Thymus (tissue), 11 donors: Measurements from ENCODE around the gene PROB1. TPM values are rescaled to one million over a fixed set of nuclear protein-coding genes. Genes with fewer than 3 reads are reported as not detected.

Experiments
- DNase-seq, 9 donors: peaks; one replicate each; pipeline ENCODE4 v3.0.0-alpha.2; 2013; ENCODE audit warnings: low spot score in 9 of 9, low read depth in 6 of 9, missing footprints in 1 of 9
- H3K27ac ChIP-seq, 2 donors: one replicate each; pipeline ENCODE4 v1.5.1; 2013; ENCODE audit warnings: control low read depth in 1 of 2, low read depth in 1 of 2, low read length in 1 of 2, mild to moderate bottlenecking in 1 of 2, moderate library complexity in 1 of 2
- H3K27me3 ChIP-seq, 2 donors: one replicate each; pipeline ENCODE4 v1.5.1; 2013; ENCODE audit warnings: low read length in 1 of 2; ENCODE audit not compliant: control insufficient read depth in 2 of 2, insufficient read depth in 1 of 2
- H3K36me3 ChIP-seq, 2 donors: one replicate each; pipeline ENCODE4 v1.5.1; 2013; ENCODE audit warnings: low read length in 1 of 2, mild to moderate bottlenecking in 1 of 2, moderate library complexity in 1 of 2; ENCODE audit not compliant: control insufficient read depth in 2 of 2, insufficient read depth in 2 of 2
- H3K4me1 ChIP-seq, 2 donors: one replicate each; pipeline ENCODE4 v1.5.1; 2013; ENCODE audit warnings: low read length in 2 of 2; ENCODE audit not compliant: control insufficient read depth in 2 of 2, insufficient read depth in 2 of 2
- H3K4me3 ChIP-seq, 2 donors: one replicate each; pipeline ENCODE4 v1.5.1; 2013; ENCODE audit warnings: low read length in 2 of 2, control low read depth in 1 of 2, mild to moderate bottlenecking in 1 of 2
- H3K9me3 ChIP-seq, 2 donors: one replicate each; pipeline ENCODE4 v1.5.1; 2013; ENCODE audit warnings: low read length in 1 of 2, mild to moderate bottlenecking in 1 of 2; ENCODE audit not compliant: control insufficient read depth in 2 of 2, insufficient read depth in 1 of 2
- WGBS: extraction: QIAGEN DNeasy Blood & Tissue Kit; methylation state at CpG from one replicate; pipeline ENCODE4 v1.1.7; 2013; 5-methylcytosine and 5-hydroxymethylcytosine counted together
- polyA plus RNA-seq: library from polyadenylated mRNA; stranded (reverse); fragments of 200-250 nt; gene quantifications from one replicate; pipeline ENCODE4 v1.2.3, GENCODE V29; 2013
- total RNA-seq: library from RNA; stranded (reverse); fragments of 120-200 nt; gene quantifications from one replicate; pipeline ENCODE4 v1.2.4, GENCODE V29; 2013
- donor health status: healthy.

The PROB1 gene
- total and polyA plus RNA-seq, 2 donors: 0.76 to 1.0 TPM

DNA sequence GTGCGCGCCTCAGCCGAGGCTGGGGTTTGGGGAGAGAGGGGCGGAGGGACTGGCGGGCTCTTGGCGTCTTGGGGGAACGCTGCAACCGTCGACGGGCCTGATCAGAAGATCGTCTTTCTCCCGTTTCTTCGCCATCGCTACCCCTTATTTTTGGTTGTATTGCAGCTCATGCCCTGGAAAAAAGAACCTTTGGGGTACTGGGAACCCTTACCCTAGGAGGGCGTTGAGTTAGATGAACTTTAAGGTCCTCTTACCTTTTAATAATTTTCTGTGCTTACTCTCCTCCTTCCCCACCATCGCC is 52.5 kb downstream of the PROB1 start:
- peaks cover 7 to 14% of the 10 kb centered on the region in 2 donors for H3K36me3 ChIP-seq
- H3K9me3 ChIP-seq: no peaks in the 10 kb centered on the region
- DNase-seq: no peak
- H3K27me3 ChIP-seq: no peaks in the 10 kb centered on the region
- H3K4me3 ChIP-seq: peak overlapping the region; percentile 72 to 85
- peaks cover 8 to 19% of the 10 kb centered on the region in 2 donors for H3K4me1 ChIP-seq
- peak overlapping the region; percentile 96 to 99 for H3K27ac ChIP-seq
- under 1% methylated on average over 16 of the region's 16 CpGs for WGBS

DNA sequence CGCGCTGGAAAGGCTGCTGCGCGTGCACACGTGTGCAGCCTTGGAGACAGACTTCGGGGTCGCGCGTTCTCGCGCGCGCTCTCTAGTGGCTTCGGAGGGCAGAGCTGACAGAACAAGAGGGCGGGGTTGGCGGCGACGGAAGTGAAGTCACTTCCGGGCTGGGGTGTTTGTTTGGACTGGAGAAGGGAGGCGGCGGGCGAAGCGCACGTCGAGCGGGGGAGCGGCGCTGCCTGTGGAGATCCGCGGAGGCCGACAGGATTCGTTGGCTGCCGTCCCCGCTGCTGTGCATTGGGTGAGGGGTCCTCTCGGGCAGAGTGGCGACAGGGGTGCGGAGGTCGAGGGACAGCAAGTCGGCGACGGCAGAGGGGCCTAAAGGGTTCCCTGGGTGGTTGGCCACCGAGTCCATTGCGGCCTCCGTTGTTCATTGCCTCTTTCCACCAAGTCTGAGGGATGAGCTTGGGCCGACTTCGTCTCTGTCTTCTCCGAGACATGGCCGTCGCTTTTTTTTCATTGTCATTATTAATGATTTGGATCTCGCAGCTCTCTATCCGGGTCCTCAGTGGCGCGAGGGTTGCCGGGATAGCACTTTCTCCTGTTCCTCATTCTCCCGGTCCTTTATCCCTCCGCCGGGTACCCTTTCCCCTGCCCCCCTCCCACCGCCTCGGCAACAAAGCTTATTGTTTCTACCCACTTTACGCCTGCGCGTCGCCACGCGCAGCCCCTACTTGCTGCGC is 53.0 kb downstream of the PROB1 start, which contains the start of gene PAIP2:
TSS of gene PAIP2 (plus strand) at position 166 of the 734 bp plus-strand sequence. CDS start 21,931 bp downstream, outside the sequence.
- Histone ChIP-seq H3K36me3 (peaks cover 6 to 13% of the 10 kb centered on the region in 2 donors), H3K27ac (peak within 1 kb of the TSS; percentile 96 to 99), H3K9me3 (no peaks in the 10 kb centered on the region), H3K4me3 (peak within 1 kb of the TSS; percentile 72 to 85), H3K4me1 (peaks cover 8 to 19% of the 10 kb centered on the region in 2 donors), H3K27me3 (no peaks in the 10 kb centered on the region)
- peak; percentile 93 to 100 (median 99) for DNase-seq
- WGBS: under 1% methylated on average over 66 of the region's 66 CpGs

DNA sequence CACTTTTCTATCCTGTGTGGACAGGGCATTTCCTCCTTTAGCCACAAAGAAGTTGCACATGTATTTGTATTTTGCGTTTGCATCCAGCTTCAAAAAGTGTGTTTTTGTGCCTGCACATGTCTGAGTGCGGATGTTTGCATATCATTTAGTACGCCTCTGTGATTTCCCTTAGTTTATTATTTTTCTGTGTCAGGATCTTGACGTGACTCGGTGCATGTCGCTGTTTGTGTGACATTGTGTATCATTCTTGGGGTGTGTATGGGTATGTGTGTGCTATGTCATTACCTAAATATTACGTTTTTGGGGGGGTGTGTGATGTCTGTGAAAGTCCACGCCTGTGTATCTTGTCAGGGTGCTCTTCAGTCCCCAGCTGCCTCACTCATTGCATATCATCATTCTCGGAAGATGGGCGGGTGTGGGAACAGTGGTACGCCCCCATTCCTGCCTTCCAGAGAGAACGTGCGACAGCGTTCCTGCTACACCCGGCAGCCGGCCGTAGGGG is 53.7 kb downstream of the PROB1 start:
- Histone ChIP-seq H3K4me1 (peaks cover 8 to 19% of the 10 kb centered on the region in 2 donors), H3K36me3 (peaks cover 0 to 13% of the 10 kb centered on the region in 2 donors), H3K27ac (no peak overlapping the region), H3K4me3 (peak overlapping the region; percentile 72 to 85), H3K9me3 (no peaks in the 10 kb centered on the region), H3K27me3 (no peaks in the 10 kb centered on the region)
- DNase-seq: peak in 1 of 9 donors; percentile 6
- WGBS: 6% methylated on average over 17 of the region's 17 CpGs

Other genes starting within 250 kb of the PROB1 start
- 17.0 TPM for gene SIL1, start 196.7 kb downstream of the PROB1 start, total RNA-seq
- gene SIL1, start 196.7 kb downstream of the PROB1 start, polyA plus RNA-seq: 30.2 TPM
- 378 TPM for gene MATR3, start 101.4 kb downstream of the PROB1 start, total RNA-seq
- 253 TPM for gene MATR3, start 101.4 kb downstream of the PROB1 start, polyA plus RNA-seq
- 108 TPM for gene PAIP2, start 53.2 kb downstream of the PROB1 start, total RNA-seq
- gene PAIP2, start 53.2 kb downstream of the PROB1 start, polyA plus RNA-seq: 155 TPM
- gene SLC23A1, start 11.8 kb downstream of the PROB1 start, total RNA-seq: 1.1 TPM
- gene SLC23A1, start 11.8 kb downstream of the PROB1 start, polyA plus RNA-seq: 5.4 TPM
- 400 TPM for gene MZB1, start 5.2 kb downstream of the PROB1 start, total RNA-seq
- 380 TPM for gene MZB1, start 5.2 kb downstream of the PROB1 start, polyA plus RNA-seq
- gene SPATA24, start 9.0 kb upstream of the PROB1 start, total RNA-seq: 5.8 TPM
- 6.6 TPM for gene SPATA24, start 9.0 kb upstream of the PROB1 start, polyA plus RNA-seq
- 4.3 TPM for gene DNAJC18, start 44.4 kb upstream of the PROB1 start, total RNA-seq
- 4.3 TPM for gene DNAJC18, start 44.4 kb upstream of the PROB1 start, polyA plus RNA-seq
- 8.7 TPM for gene ECSCR, start 67.6 kb upstream of the PROB1 start, total RNA-seq
- gene ECSCR, start 67.6 kb upstream of the PROB1 start, polyA plus RNA-seq: 12.2 TPM
- gene SMIM33, start 75.9 kb upstream of the PROB1 start, total RNA-seq: 0.28 TPM
- gene SMIM33, start 75.9 kb upstream of the PROB1 start, polyA plus RNA-seq: 0.05 TPM
- 21.3 TPM for gene STING1, start 87.7 kb upstream of the PROB1 start, total RNA-seq
- gene STING1, start 87.7 kb upstream of the PROB1 start, polyA plus RNA-seq: 58.3 TPM
- 147 TPM for gene UBE2D2, start 166.2 kb upstream of the PROB1 start, total RNA-seq
- gene UBE2D2, start 166.2 kb upstream of the PROB1 start, polyA plus RNA-seq: 150 TPM